H1 (cell line): Measurements from ENCODE around the gene ABHD12.

Experiments used
- CHD1 ChIP-seq: IDR thresholded peaks from 2 replicates; pipeline ENCODE4 v1.6.1; 2012; ENCODE audit warnings: low read depth, low read length, improper control_type of control experiment
- EZH2 ChIP-seq: fragments of 200-600 bp; sonication (generic); IDR thresholded peaks from 2 replicates; pipeline ENCODE4 v1.7.1; 2012; ENCODE audit warnings: low read depth, mild to moderate bottlenecking, moderate library complexity, low read length, inconsistent platforms; ENCODE audit not compliant: severe bottlenecking
- POLR2A ChIP-seq, 2 experiments: IDR thresholded peaks; 1 replicate in 1 of 2; 2 replicates in 1 of 2; pipeline ENCODE4 v1.6.1; 2011; ENCODE audit warnings: low read depth in 2 of 2, low read length in 2 of 2, mild to moderate bottlenecking in 2 of 2; ENCODE audit errors: control extremely low read depth in 1 of 2
- POLR2AphosphoS5 ChIP-seq: IDR thresholded peaks from 2 replicates; pipeline ENCODE4 v1.6.1; 2011; ENCODE audit warnings: low read depth, low read length
- RAD21 ChIP-seq, 2 experiments: IDR thresholded peaks in 1 of 2; conservative IDR thresholded peaks in 1 of 2; 2 replicates each; pipeline ENCODE4 v1.6.1; 2011; ENCODE audit warnings: low read depth in 2 of 2, low read length in 2 of 2, improper control_type of control experiment in 1 of 2, inconsistent platforms in 1 of 2, mild to moderate bottlenecking in 1 of 2, moderate library complexity in 1 of 2
- RFX5 ChIP-seq: IDR thresholded peaks from 2 replicates; pipeline ENCODE4 v1.6.1; 2011; ENCODE audit warnings: low read depth, low read length, improper control_type of control experiment, borderline replicate concordance
- SRF ChIP-seq: IDR thresholded peaks from 2 replicates; pipeline ENCODE4 v1.6.1; 2011; ENCODE audit warnings: mild to moderate bottlenecking, low read depth, low read length, moderate library complexity
- TF ChIP-seq, protein P1 (sequence below), 3 experiments: IDR thresholded peaks; 1 replicate in 2 of 3; 2 replicates in 1 of 3; pipeline versions ENCODE4 v1.5.1 to v1.6.1; 2011; ENCODE audit warnings: low read length in 3 of 3, mild to moderate bottlenecking in 3 of 3, inconsistent platforms in 2 of 3, low read depth in 1 of 3, moderate library complexity in 1 of 3; ENCODE audit not compliant: insufficient read depth in 1 of 3; ENCODE audit errors: control extremely low read depth in 1 of 3

DNA sequence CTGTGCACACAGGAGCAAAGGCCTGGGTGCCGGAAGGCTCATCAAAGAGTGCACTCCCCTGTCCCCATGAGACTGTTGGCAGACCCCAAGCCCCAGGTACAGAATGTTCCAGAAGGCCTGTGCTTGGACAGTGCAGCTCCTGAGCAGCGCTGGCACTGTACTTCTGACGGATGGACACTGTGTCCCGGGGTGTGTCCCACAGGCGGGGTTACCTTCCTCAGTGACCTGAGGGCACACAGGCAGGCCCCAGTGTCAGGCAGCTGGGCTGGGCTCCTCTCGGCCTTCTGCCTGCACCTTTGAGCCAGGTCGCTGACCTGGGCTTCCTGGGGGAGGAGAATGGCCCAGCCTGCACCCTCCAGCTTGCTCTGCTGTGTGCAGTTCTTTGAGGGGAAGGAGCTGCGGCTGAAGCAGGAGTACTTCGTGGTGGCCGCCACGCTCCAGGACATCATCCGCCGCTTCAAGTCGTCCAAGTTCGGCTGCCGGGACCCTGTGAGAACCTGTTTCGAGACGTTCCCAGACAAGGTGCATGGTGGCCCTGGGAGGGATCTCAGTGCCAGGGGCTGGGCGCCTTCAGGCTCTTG, 112.6 kb downstream of the ABHD12 start:
- TF ChIP-seq SRF (no peak), RFX5 (no peak), POLR2AphosphoS5 (no peak), POLR2A (IDR thresholded peaks at IDR 0.05; ENCODE audit: control extremely low read depth in 1 of 2, low read depth in 2 of 2, low read length in 2 of 2) (no peak), CHD1 (no peak), RAD21 (IDR thresholded peaks at IDR 0.05 in 1 of 2, conservative IDR thresholded peaks at IDR 0.05 in 1 of 2; ENCODE audit: low read depth in 2 of 2, low read length in 2 of 2) (no peak), EZH2 (no peak)
- TF ChIP-seq, protein P1, sequence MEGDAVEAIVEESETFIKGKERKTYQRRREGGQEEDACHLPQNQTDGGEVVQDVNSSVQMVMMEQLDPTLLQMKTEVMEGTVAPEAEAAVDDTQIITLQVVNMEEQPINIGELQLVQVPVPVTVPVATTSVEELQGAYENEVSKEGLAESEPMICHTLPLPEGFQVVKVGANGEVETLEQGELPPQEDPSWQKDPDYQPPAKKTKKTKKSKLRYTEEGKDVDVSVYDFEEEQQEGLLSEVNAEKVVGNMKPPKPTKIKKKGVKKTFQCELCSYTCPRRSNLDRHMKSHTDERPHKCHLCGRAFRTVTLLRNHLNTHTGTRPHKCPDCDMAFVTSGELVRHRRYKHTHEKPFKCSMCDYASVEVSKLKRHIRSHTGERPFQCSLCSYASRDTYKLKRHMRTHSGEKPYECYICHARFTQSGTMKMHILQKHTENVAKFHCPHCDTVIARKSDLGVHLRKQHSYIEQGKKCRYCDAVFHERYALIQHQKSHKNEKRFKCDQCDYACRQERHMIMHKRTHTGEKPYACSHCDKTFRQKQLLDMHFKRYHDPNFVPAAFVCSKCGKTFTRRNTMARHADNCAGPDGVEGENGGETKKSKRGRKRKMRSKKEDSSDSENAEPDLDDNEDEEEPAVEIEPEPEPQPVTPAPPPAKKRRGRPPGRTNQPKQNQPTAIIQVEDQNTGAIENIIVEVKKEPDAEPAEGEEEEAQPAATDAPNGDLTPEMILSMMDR (IDR thresholded peaks at IDR 0.05; ENCODE audit: control extremely low read depth in 1 of 3, insufficient read depth in 1 of 3, low read depth in 1 of 3, low read length in 3 of 3) = no peak
